SU-DHL-6 (cell line): ENCODE data around the gene NDUFS6.
A peak's percentile ranks its signal among the peaks of the same experiment; 100 is the strongest.

Source experiments
- H2AFZ ChIP-seq: fragments of 200-600 bp; sonication (generic); 2 replicates; pipeline ENCODE4 v1.6.1; 2014; ENCODE audit warnings: low read depth, mild to moderate bottlenecking, moderate library complexity, mixed read lengths, antibody characterized with exemption, low read length; ENCODE audit not compliant: severe bottlenecking
- H3F3A ChIP-seq: fragments of 200-600 bp; shearing (Covaris generic); 2 replicates; pipeline ENCODE4 v1.6.0; 2016; ENCODE audit warnings: antibody characterized with exemption, mild to moderate bottlenecking; ENCODE audit not compliant: insufficient read depth
- H3K27ac ChIP-seq: fragments of 200-600 bp; sonication (generic); 2 replicates; pipeline ENCODE4 v1.5.1; 2016; ENCODE audit warnings: low read depth, mild to moderate bottlenecking, low read length, moderate library complexity, mixed read lengths
- H3K27me3 ChIP-seq: fragments of 200-600 bp; sonication (generic), shearing (Covaris generic); 2 replicates; pipeline ENCODE4 v1.6.0; 2014; ENCODE audit warnings: mild to moderate bottlenecking, low read length
- H3K36me3 ChIP-seq: fragments of 200-600 bp; sonication (generic); 2 replicates; pipeline ENCODE4 v1.6.1; 2014; ENCODE audit warnings: mild to moderate bottlenecking, low read length, mixed read lengths
- H3K4me2 ChIP-seq: fragments of 300-600, 200-600 bp; shearing (Covaris generic), sonication (generic); 2 replicates; pipeline ENCODE4 v1.6.0; 2014; ENCODE audit warnings: low read length, low read depth, mild to moderate bottlenecking; ENCODE audit not compliant: poor library complexity, severe bottlenecking
- H3K4me3 ChIP-seq: fragments of 200-600 bp; sonication (generic); 2 replicates; pipeline ENCODE4 v1.5.1; 2014; ENCODE audit warnings: antibody characterized with exemption, low read length, mild to moderate bottlenecking, mixed read lengths; ENCODE audit not compliant: insufficient read depth, poor library complexity, severe bottlenecking
- H3K79me2 ChIP-seq: fragments of 200-600 bp; sonication (generic); 2 replicates; pipeline ENCODE4 v1.6.1; 2014; ENCODE audit warnings: mild to moderate bottlenecking, low read length, moderate library complexity; ENCODE audit not compliant: insufficient read depth
- H3K9ac ChIP-seq: fragments of 200-600 bp; sonication (generic); 2 replicates; pipeline ENCODE4 v1.7.0; 2014; ENCODE audit warnings: mild to moderate bottlenecking, low read length
- H3K9me2 ChIP-seq: fragments of 200-600 bp; sonication (generic); replicated peaks from 2 replicates; pipeline ENCODE4 v1.6.1; 2014; ENCODE audit warnings: low read length; ENCODE audit not compliant: insufficient read depth
- H3K9me3 ChIP-seq: fragments of 200-600 bp; sonication (generic); 2 replicates; pipeline ENCODE4 v1.6.1; 2014; ENCODE audit warnings: low read length, mixed read lengths; ENCODE audit not compliant: insufficient read depth
- H4K20me1 ChIP-seq: fragments of 200-600 bp; sonication (generic); 2 replicates; pipeline ENCODE4 v1.6.1; 2014; ENCODE audit warnings: low read depth, mild to moderate bottlenecking, antibody characterized with exemption, low read length, moderate library complexity, mixed read lengths
- EZH2phosphoT487 ChIP-seq: fragments of 200-600 bp; sonication (generic), shearing (Covaris generic); conservative IDR thresholded peaks from 2 replicates; pipeline ENCODE4 v1.6.1; 2018; ENCODE audit warnings: mild to moderate bottlenecking, antibody characterized with exemption, low read length, moderate library complexity, mixed read lengths
- TF ChIP-seq, protein P1 (sequence below): fragments of 200-600 bp; sonication (generic); IDR thresholded peaks from one replicate; pipeline ENCODE4 v1.5.1; 2017; ENCODE audit warnings: antibody characterized with exemption, mild to moderate bottlenecking, low read length, moderate library complexity; ENCODE audit not compliant: insufficient read depth, poor library complexity, severe bottlenecking

The NDUFS6 gene

GRCh38 chr5:1799602-1800471 is 1.4 kb upstream of the NDUFS6 start, which contains the start of gene MRPL36:
TSS of gene MRPL36 (minus strand) at chr5:1799837. CDS start at chr5:1798935, 902 bp downstream.
- Histone ChIP-seq H3F3A (peaks cover 13% of the 10 kb centered on the region), H3K27ac (peak within 1 kb of the TSS; percentile 88), H3K9me2 (no peaks in the 10 kb centered on the region), H3K9me3 (no peaks in the 10 kb centered on the region), H3K27me3 (no peaks in the 10 kb centered on the region), H3K9ac (peak within 1 kb of the TSS; percentile 98), H4K20me1 (no peaks in the 10 kb centered on the region), H3K4me3 (peak within 1 kb of the TSS; percentile 89), H2AFZ (peak within 1 kb of the TSS; percentile 34), H3K79me2 (peaks cover 69% of the 10 kb centered on the region), H3K4me2 (peak within 1 kb of the TSS; percentile 90), H3K36me3 (peaks cover 11% of the 10 kb centered on the region; the same call in 1 of the 2 replicates)
- TF ChIP-seq EZH2phosphoT487, result no peak
- TF ChIP-seq, protein P1, sequence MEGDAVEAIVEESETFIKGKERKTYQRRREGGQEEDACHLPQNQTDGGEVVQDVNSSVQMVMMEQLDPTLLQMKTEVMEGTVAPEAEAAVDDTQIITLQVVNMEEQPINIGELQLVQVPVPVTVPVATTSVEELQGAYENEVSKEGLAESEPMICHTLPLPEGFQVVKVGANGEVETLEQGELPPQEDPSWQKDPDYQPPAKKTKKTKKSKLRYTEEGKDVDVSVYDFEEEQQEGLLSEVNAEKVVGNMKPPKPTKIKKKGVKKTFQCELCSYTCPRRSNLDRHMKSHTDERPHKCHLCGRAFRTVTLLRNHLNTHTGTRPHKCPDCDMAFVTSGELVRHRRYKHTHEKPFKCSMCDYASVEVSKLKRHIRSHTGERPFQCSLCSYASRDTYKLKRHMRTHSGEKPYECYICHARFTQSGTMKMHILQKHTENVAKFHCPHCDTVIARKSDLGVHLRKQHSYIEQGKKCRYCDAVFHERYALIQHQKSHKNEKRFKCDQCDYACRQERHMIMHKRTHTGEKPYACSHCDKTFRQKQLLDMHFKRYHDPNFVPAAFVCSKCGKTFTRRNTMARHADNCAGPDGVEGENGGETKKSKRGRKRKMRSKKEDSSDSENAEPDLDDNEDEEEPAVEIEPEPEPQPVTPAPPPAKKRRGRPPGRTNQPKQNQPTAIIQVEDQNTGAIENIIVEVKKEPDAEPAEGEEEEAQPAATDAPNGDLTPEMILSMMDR, result no peak

DNA sequence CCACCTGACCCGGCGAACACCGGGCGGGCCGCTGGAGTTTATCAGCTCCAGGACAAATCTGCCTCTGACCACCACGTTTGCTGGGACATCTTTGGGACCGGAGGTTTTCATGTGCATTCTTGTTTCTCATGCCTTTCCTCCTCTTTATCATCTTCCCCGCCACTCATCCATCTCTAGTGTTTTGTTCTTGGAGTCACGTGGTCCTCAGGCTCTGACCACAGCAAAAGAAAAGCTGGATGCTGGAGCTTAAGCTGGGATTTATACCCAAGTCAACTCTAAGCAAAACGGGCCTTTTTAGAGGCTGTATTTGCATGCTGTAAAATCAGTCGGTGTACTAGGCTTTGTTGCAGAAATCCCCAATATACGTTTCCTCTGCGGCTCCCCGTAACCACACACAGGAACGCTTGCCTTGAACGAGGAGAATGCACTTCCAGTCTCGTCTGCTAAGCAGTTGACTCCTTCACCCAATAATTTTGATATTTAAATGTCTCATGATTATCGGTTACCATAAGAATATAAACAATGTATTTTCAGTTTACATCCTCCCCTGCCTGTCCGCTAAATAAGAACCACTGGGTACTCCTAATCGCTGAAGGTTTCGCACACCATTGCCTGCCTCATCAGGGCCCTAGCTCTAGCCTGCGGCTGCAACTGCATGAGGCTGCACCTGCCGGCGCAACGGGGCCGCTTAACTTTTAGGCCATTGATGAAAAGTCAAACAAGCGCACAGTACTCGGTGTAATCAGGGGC is 560 bp upstream of the NDUFS6 start:
- Histone ChIP-seq H3K4me3 (peak overlapping the region; percentile 89), H3K27ac (peak overlapping the region; percentile 88), H3K79me2 (peaks cover 77% of the 10 kb centered on the region), H3K9me3 (no peaks in the 10 kb centered on the region), H3K9me2 (no peaks in the 10 kb centered on the region), H3K36me3 (peaks cover 11% of the 10 kb centered on the region; the same call in 1 of the 2 replicates), H3K4me2 (peak overlapping the region; percentile 77), H3K27me3 (no peaks in the 10 kb centered on the region), H4K20me1 (no peaks in the 10 kb centered on the region), H3K9ac (peak overlapping the region; percentile 98), H2AFZ (peak overlapping the region; percentile 66), H3F3A (peaks cover 13% of the 10 kb centered on the region)
- TF ChIP-seq, protein P1, result no peak
- TF ChIP-seq EZH2phosphoT487, result no peak

DNA sequence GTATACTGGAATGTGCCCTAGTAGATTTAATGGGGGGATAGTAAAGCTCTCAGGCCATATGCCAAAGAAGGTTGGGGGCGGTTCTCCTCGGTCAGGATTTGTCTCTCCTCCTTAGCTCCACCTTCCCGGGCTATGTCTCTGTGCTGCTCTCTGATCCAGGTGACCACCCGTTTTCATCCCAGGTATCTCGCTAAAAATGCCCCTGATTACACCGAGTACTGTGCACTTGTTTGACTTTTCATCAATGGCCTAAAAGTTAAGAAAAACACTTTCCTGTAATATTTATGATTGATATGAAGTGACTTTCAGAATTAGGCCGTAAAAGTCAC is 724 bp downstream of the NDUFS6 start:
- TF ChIP-seq EZH2phosphoT487, result no peak
- TF ChIP-seq, protein P1, result no peak
- peak overlapping the region; percentile 89 for H3K4me3 ChIP-seq
- peaks cover 13% of the 10 kb centered on the region for H3F3A ChIP-seq
- H3K9me3 ChIP-seq, result no peaks in the 10 kb centered on the region
- peak overlapping the region; percentile 88 for H3K27ac ChIP-seq
- H3K36me3 ChIP-seq, result peaks cover 11% of the 10 kb centered on the region; the same call in 1 of the 2 replicates
- no peak overlapping the region for H2AFZ ChIP-seq
- H3K4me2 ChIP-seq, result peak overlapping the region; percentile 77
- H3K9me2 ChIP-seq, result no peaks in the 10 kb centered on the region
- no peaks in the 10 kb centered on the region for H4K20me1 ChIP-seq
- peak overlapping the region; percentile 98 for H3K9ac ChIP-seq
- peaks cover 84% of the 10 kb centered on the region for H3K79me2 ChIP-seq
- H3K27me3 ChIP-seq, result no peaks in the 10 kb centered on the region
